NCI-H446 treated with DMSO at 0.1 percent for 48 hours (cell line): ENCODE results near the gene DGKG.

Source experiments
- DNase-seq: peaks from one replicate; lab custom pipeline; 2025; lab: John Stamatoyannopoulos, UW

The DGKG gene

GRCh38 chr3:186209810-186210752 is 152.0 kb downstream of the DGKG start:
- DNase-seq = peak; percentile 16

GRCh38 chr3:186208296-186208989 is 153.6 kb downstream of the DGKG start:
- no peak for DNase-seq

DNA sequence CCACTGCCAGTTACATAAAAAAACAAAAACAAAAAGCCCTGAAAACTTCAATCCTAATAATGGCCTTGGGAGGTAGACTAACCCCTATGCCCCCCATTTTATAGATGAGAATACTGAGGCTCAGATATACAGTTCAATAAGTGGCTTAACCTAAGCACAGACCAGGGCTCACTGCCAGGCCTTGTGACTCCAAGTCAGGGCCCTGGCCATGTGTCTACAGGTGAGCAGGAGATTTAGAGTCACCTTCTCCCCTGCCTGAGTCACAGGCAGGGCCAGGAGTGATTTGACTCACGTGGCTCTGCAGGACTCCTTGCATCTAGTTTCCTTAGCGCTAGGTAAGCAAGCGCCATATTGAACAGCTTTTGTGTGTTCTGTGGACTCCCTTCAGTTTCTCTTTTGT is 154.5 kb downstream of the DGKG start:
- DNase-seq = no peak

DNA sequence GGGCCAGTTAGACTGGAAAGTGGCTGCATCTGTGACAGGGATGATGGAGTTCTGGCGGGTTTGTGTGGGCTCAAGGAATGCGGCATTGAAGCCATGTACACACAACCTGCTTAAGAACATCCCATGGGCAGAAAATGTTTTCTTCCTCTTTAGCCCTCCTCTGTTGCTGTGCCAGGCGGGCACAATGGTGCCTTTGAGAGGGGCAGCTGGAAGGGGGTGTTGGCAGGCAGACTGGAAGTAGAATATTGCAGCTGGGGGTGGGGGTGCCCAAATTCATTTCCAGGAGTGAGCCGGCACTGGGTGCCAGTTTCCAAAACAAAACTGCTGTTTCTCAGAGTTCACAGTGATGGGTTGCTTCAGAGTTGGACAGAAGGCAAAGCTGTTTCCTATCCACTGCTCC is 161.3 kb downstream of the DGKG start:
- DNase-seq = no peak

GRCh38 chr3:186198442-186198841 is 163.6 kb downstream of the DGKG start:
- DNase-seq = no peak

- DNase-seq = no peak
Measured at GRCh38 chr3:186194451-186194811, 167.6 kb downstream of the DGKG start.

DNA sequence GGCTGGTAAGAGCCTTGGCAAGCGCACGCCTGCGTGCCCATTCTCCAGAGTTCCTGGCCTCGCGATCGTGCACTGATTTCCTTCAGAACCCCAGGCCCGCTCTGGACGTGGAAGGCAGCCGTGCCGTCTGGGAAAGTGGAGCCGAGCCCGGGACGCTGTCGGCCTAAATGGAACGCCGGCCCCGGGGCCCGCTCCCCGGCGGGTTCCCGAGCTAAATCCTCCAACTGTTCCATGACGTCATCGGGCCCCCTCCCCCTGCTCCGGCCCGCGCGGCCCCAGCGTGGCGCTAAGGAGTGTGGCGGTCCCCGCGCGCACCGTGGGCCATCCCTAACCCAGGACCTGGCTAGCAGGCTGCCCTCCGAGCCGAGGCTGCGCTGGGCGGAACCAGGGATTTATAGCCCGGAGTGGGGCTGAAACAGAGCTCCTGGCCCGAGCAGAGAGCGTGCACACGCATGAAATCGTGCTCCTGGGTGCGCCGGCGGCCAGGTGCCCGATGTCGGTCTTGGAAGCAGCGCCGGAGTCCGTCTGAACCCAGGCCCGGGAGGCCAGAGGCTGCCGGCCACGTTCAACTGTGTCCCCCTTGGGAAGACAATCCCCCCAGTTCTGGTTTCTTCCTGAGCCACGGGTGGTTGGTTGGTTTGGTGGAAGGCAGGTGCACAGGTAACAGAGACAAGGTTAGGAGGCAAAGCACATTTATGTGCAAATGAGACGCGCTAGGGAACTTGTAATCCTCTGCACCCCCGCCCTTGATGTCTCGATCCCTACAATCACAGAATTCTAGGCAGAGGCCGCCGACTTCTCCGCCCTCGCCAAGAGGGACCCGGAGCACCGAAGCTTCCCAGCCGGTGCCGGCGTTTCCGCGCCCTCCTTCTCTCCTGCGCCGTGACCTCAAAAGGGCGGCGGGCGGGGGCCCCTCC is 168.2 kb downstream of the DGKG start:
- DNase-seq = no peak

DNA sequence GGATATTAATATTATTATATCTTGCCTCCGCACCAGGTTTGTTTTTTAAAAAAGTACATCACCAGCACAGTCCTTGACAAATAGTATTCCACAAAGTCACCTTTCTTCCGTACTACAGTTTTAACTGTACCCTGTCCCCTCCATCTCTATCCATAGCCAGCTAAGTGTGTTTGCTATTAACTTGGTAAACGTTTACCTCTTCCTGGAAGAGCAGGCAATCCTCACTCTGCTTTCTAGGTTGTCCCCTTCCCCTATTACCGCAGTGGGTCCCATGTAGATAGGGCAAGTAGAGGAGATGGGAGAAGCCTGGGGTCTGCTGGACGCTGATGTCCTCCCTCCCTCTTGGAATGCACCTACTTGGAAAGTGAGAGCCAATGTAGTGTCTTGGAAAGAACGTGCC is 169.2 kb downstream of the DGKG start:
- DNase-seq = no peak

DNA sequence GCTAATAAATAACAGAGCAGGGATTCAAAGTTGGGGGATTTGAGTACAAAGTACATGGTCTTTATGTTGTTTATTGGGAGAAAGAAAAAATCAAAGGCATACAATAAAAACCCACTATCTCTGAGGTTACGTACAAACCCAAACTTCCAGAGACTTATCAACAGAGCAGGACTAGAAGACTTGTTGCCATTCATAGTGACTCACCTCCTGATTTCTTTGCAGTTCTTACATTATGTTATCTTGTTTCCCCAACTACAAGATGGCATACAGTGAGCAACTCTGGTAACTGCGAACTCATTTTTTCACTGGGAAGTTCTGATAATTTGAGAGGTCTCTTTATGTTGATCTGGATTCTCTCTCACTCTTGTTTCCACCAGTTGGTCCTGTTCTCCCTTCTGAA is 172.5 kb downstream of the DGKG start:
- DNase-seq = no peak

DNA sequence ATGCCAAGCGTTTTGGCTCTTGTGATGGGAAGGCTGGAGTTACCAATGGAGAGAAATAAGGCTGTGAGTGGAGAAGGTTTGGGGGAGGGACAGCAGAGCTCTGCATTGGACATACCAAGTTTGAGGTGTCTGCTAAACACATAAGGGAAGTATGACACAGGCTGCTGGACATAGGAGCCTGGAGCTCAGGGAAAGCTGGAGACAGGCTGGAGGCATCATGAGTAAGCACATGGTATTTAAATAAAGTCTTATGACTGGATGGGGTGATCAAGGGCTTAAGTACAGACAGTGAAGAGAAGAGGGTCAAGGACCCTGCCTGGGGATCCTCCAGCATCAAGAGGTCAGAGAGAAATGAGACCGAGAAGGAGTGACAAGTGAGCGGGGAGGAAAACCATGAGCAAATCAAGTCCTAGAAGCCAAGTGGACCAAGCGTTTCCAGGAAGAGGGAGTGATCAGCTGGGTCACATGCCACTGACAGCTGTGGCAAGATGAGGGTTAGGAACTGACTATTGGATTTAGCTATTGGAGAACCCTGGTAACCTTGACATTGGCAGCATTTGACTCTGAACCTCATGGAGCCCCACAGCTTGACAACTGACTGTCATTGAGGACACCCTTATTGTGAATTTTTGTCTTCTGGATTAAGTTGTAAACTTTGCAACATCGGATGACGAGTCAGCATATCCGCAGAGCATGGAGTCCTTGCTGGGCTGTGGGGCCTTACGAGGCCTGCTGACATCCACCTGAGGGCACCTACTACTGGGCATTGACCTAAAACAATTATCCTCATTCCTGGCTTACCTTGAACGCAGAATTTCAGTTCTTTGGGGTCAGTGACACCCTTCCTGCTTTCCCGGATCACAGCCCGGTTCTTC is 174.4 kb downstream of the DGKG start:
- DNase-seq = no peak

DNA sequence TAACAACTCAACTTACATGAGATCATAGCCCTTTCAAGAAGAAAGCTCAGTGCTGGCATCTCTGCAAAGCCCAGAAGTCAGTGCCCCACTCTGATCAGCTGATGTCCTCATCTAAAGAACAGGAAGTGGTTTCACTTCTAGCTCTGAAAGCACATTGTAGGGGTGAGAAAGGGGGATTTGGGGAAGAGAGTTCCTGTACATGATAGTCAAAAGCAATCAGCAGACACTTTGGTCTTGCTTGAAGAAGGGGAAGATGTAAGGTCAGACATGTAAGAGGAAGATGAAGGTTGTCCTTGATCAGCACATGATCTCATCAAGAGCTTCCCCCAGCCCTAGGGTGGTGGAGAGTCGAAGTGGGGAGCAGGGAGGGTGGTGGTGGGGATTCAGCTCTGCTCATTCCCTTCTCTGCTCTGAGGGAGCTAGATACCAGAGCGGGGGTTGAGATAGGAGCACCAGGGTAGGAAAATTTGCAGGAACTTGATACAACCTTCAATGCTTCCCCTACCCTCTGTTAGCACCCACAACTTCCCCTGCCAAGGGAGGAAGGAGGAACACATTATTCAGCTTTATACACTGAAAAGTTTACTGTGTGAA is 176.7 kb downstream of the DGKG start:
- no peak for DNase-seq

GRCh38 chr3:186184021-186184420 is 178.0 kb downstream of the DGKG start:
- no peak for DNase-seq

- no peak for DNase-seq
Measured at GRCh38 chr3:186182850-186183249, 179.2 kb downstream of the DGKG start.

DNA sequence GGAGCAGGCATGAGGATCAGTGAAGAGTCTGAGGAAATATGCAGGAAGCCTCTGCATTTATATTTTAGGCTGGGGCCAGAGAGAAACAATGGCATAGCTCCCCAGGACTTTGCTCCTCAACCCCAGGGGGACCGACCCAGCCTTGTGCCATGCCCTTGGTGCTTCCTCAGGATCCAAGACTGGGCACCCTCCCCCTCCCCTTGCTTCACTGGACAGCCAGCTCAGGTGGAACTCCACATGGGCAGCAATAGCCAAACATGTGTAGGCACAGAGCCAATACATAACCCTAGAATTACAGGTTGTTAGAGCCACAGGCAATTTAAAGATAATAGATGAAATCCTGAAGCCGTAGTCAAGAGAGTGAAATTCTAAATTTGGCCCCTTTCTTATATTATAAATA is 180.1 kb downstream of the DGKG start:
- no peak for DNase-seq

GRCh38 chr3:186180891-186181481 is 181.0 kb downstream of the DGKG start:
- DNase-seq = no peak

- DNase-seq = no peak
Measured at GRCh38 chr3:186180151-186180550, 181.9 kb downstream of the DGKG start.

GRCh38 chr3:186178412-186178811 is 183.6 kb downstream of the DGKG start:
- DNase-seq = no peak

GRCh38 chr3:186176373-186176990 is 185.6 kb downstream of the DGKG start:
- no peak for DNase-seq

- DNase-seq = no peak
Measured at GRCh38 chr3:186173224-186173815, 188.7 kb downstream of the DGKG start.

GRCh38 chr3:186172353-186172752 is 189.7 kb downstream of the DGKG start:
- no peak for DNase-seq
